Fibroblast of pulmonary artery (primary cell): ENCODE measurements around the gene OR52N4.

Experiments
- DNase-seq: peaks from one replicate; pipeline ENCODE4 v3.0.0-alpha.2; 2010; ENCODE audit warnings: low read depth
- H3K4me3 ChIP-seq: replicated peaks from 2 replicates; pipeline ENCODE4 v1.5.1; 2011; ENCODE audit warnings: low read depth, mild to moderate bottlenecking, control low read depth, low read length, moderate library complexity
- CTCF ChIP-seq: IDR thresholded peaks from 2 replicates; pipeline ENCODE4 v1.5.1; 2011; ENCODE audit warnings: mild to moderate bottlenecking, control low read depth, low read length, inconsistent platforms; ENCODE audit errors: missing control alignments

Gene OR52N4

GRCh38 chr11:5749836-5750235, 4.2 kb upstream of the OR52N4 start:
- no peak overlapping the region for H3K4me3 ChIP-seq
- no peak for DNase-seq
- no peak for TF ChIP-seq CTCF

GRCh38 chr11:5767056-5767455, 13.0 kb downstream of the OR52N4 start:
- no peak overlapping the region for H3K4me3 ChIP-seq
- no peak for DNase-seq
- TF ChIP-seq CTCF: no peak

GRCh38 chr11:5783255-5783654, 29.2 kb downstream of the OR52N4 start, which contains the start of gene OR52N5:
OR52N5 (minus strand) TSS chr11:5783355; CDS start chr11:5778634, 4,721 bp downstream.
- DNase-seq: no peak
- no peak within 1 kb of the TSS for H3K4me3 ChIP-seq

GRCh38 chr11:5791165-5791564, 37.1 kb downstream of the OR52N4 start, which contains the start of gene OR52N1:
OR52N1 (minus strand) TSS chr11:5791265; CDS start chr11:5788816, 2,449 bp downstream.
- no peak for DNase-seq
- H3K4me3 ChIP-seq: no peak within 1 kb of the TSS
- no peak for TF ChIP-seq CTCF

More at GRCh38 chr11:5783255-5783654, 29.2 kb downstream of the OR52N4 start, which contains the start of gene OR52N5:
- TF ChIP-seq CTCF: no peak

GRCh38 chr11:5796541-5796940, 42.5 kb downstream of the OR52N4 start:
- no peak overlapping the region for H3K4me3 ChIP-seq
- no peak for DNase-seq
- TF ChIP-seq CTCF: no peak

GRCh38 chr11:5803982-5804381, 49.9 kb downstream of the OR52N4 start:
- no peak for DNase-seq
- no peak for TF ChIP-seq CTCF

More at GRCh38 chr11:5803982-5804381, 49.9 kb downstream of the OR52N4 start:
- no peak overlapping the region for H3K4me3 ChIP-seq
